GM23248 (cell line): ENCODE measurements around the gene POLN. TPM values are rescaled to one million over a fixed set of nuclear protein-coding genes. Genes with fewer than 3 reads are reported as not detected.

Source experiments
- DNase-seq: peaks from one replicate; pipeline ENCODE4 v3.0.0-alpha.2; 2015
- H2AFZ ChIP-seq: fragments of 200-600 bp; sonication (generic); 2 replicates; pipeline ENCODE4 v1.6.1; 2016; ENCODE audit warnings: antibody characterized with exemption
- H3F3A ChIP-seq: fragments of 200-600 bp; sonication (generic); 2 replicates; pipeline ENCODE4 v1.6.1; 2016; ENCODE audit warnings: mild to moderate bottlenecking, antibody characterized with exemption, mixed run types; ENCODE audit not compliant: insufficient read depth
- H3K27ac ChIP-seq: fragments of 200-600 bp; sonication (generic); 2 replicates; pipeline ENCODE4 v1.5.1; 2016; ENCODE audit warnings: mild to moderate bottlenecking
- H3K27me3 ChIP-seq: fragments of 200-600 bp; sonication (generic); replicated peaks from 2 replicates; pipeline ENCODE4 v1.6.1; 2016; ENCODE audit warnings: mild to moderate bottlenecking; ENCODE audit not compliant: insufficient read depth
- H3K36me3 ChIP-seq: fragments of 200-600 bp; sonication (generic); 2 replicates; pipeline ENCODE4 v1.6.1; 2016; ENCODE audit warnings: low read depth, mild to moderate bottlenecking
- H3K4me1 ChIP-seq: fragments of 200-600 bp; sonication (generic); 2 replicates; pipeline ENCODE4 v1.6.1; 2016; ENCODE audit warnings: mild to moderate bottlenecking; ENCODE audit not compliant: insufficient read depth
- H3K4me2 ChIP-seq: fragments of 200-600 bp; sonication (generic); one replicate; pipeline ENCODE4 v1.6.1; 2016; ENCODE audit warnings: mild to moderate bottlenecking; ENCODE audit not compliant: unreplicated experiment
- H3K4me3 ChIP-seq: fragments of 200-600 bp; sonication (generic); 2 replicates; pipeline ENCODE4 v1.5.1; 2016; ENCODE audit warnings: mild to moderate bottlenecking
- H3K79me2 ChIP-seq: fragments of 200-600 bp; sonication (generic); 2 replicates; pipeline ENCODE4 v1.6.1; 2016; ENCODE audit warnings: mild to moderate bottlenecking; ENCODE audit not compliant: insufficient read depth
- H3K9ac ChIP-seq: fragments of 200-600 bp; sonication (generic); 2 replicates; pipeline ENCODE4 v1.6.1; 2016; ENCODE audit warnings: mild to moderate bottlenecking
- H3K9me2 ChIP-seq: fragments of 200-600 bp; sonication (generic); 2 replicates; pipeline ENCODE4 v1.6.1; 2016; ENCODE audit warnings: mixed run types, mild to moderate bottlenecking, moderate library complexity; ENCODE audit not compliant: insufficient read depth
- H3K9me3 ChIP-seq: fragments of 200-600 bp; sonication (generic); one replicate; pipeline ENCODE4 v1.6.1; 2017; ENCODE audit warnings: low read depth
- H4K20me1 ChIP-seq: fragments of 200-600 bp; sonication (generic); 2 replicates; pipeline ENCODE4 v1.6.0; 2016; ENCODE audit not compliant: insufficient read depth
- EZH2phosphoT487 ChIP-seq: fragments of 200-600 bp; sonication (generic); IDR thresholded peaks from 2 replicates; pipeline ENCODE4 v1.6.1; 2018; ENCODE audit warnings: antibody characterized with exemption, moderate library complexity, mild to moderate bottlenecking, low read depth; ENCODE audit not compliant: insufficient read depth
- in situ Hi-C: fragments of 300-500 bp; cut with MboI; formaldehyde crosslinking; loops from 2 replicates; pipeline ENCODE4 v1.15.0; 2020
- polyA plus RNA-seq: library from polyadenylated mRNA; unstranded; fragments of >200 nt; fragmentation: Nextera tagmentation; extraction: Ambion mirVana; gene quantifications from 2 replicates; pipeline ENCODE4 v1.2.1, GENCODE V29; 2016
- small RNA-seq: library from RNA; depleted of rRNA; stranded (forward); fragments of <200 nt; gene quantifications from one replicate; pipeline ENCODE3, GENCODE V24; 2014; ENCODE audit warnings: low read depth, low replicate concordance
- total RNA-seq: library from RNA; depleted of rRNA; stranded (reverse); fragments of >200 nt; shearing (Covaris generic); gene quantifications from 2 replicates; pipeline ENCODE4 v1.2.3, GENCODE V29; 2014; rRNA removed

POLN gene
- total and polyA plus RNA-seq, 2 experiments from 2014 or later: 1.6 to 3.9 TPM

DNA sequence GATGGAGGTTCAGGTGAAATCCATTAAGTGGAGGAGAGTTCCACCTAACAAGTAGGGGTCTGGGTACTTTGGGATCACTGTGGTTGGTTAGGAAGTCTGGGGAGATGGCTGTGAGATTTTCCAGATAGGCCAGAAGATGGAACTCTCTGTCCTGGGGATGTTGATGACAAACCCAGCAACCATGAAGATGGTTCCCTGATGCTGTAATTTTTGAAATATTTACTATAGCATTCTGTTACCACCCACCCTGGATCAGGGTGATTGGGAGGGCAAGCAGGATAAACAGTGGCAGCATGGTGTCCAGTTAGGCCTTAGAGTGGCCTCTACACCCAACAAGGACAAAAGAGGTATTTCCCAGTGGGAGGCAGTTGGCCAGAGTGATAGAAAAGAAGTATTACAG lies 217.2 kb downstream of the POLN start:
- H3K79me2 ChIP-seq: no peaks in the 10 kb centered on the region

More for the DNA sequence above, 217.2 kb downstream of the POLN start:
- Histone ChIP-seq H3K4me2 (no peak overlapping the region), H3K27ac (no peak overlapping the region), H3K4me1 (no peaks in the 10 kb centered on the region), H3F3A (no peaks in the 10 kb centered on the region), H3K9me2 (no peaks in the 10 kb centered on the region), H4K20me1 (no peaks in the 10 kb centered on the region), H3K9ac (no peak overlapping the region), H3K27me3 (peaks cover 15% of the 10 kb centered on the region), H3K4me3 (no peak overlapping the region), H2AFZ (no peak overlapping the region), H3K9me3 (no peaks in the 10 kb centered on the region), H3K36me3 (no peaks in the 10 kb centered on the region)
- DNase-seq: no peak
- in situ Hi-C loops: no loop called here
- TF ChIP-seq EZH2phosphoT487: no peak

Small RNA genes lying within 50 kb of the gene (small RNA-seq; reads per million reads assigned to genes)
- gene COX6B1P5: not detected

Other genes with a start within 250 kb of the POLN start
- 16.9 and 18.7 TPM in 2 replicates for gene NELFA, start 233.1 kb downstream of the POLN start, total RNA-seq
- gene NELFA, start 233.1 kb downstream of the POLN start, polyA plus RNA-seq: 23.6 and 23.9 TPM in 2 replicates
- 0.38 TPM in 1 of 2 replicates, not detected in the other for gene NAT8L, start 182.8 kb downstream of the POLN start, total RNA-seq
- gene NAT8L, start 182.8 kb downstream of the POLN start, polyA plus RNA-seq: 0.03 TPM in 1 of 2 replicates, not detected in the other
- 10.2 and 14.9 TPM in 2 replicates for gene HAUS3, start within 50 bp of the POLN start, total RNA-seq
- gene HAUS3, start within 50 bp of the POLN start, polyA plus RNA-seq: 11.6 and 13.8 TPM in 2 replicates
- 70.1 and 70.5 TPM in 2 replicates for gene MXD4, start 20.0 kb upstream of the POLN start, total RNA-seq
- 30.9 and 50.6 TPM in 2 replicates for gene MXD4, start 20.0 kb upstream of the POLN start, polyA plus RNA-seq
- gene ZFYVE28, start 176.5 kb upstream of the POLN start, total RNA-seq: 8.9 and 9.6 TPM in 2 replicates
- 4.6 and 4.8 TPM in 2 replicates for gene ZFYVE28, start 176.5 kb upstream of the POLN start, polyA plus RNA-seq
- gene CFAP99, start 176.8 kb upstream of the POLN start, total RNA-seq: not detected in 2 replicates
- gene CFAP99, start 176.8 kb upstream of the POLN start, polyA plus RNA-seq: not detected in 2 replicates
- gene RNF4, start 227.0 kb upstream of the POLN start, total RNA-seq: 66.5 and 67.5 TPM in 2 replicates
- 63.1 and 67.8 TPM in 2 replicates for gene RNF4, start 227.0 kb upstream of the POLN start, polyA plus RNA-seq